ENCODE results near the gene RAD52.

RAD52 gene

GRCh38 chr12:916240-916639 is 33.3 kb downstream of the RAD52 start:
- DNase-seq (ENCODE audit: low read depth in 2 of 2, low spot score in 1 of 2): no peak

- DNase-seq (ENCODE audit: low read depth in 2 of 2, low spot score in 1 of 2): no peak
Measured at GRCh38 chr12:915090-915489, 34.4 kb downstream of the RAD52 start.

GRCh38 chr12:913919-914698 is 35.4 kb downstream of the RAD52 start:
- no peak for DNase-seq (ENCODE audit: low read depth in 2 of 2, low spot score in 1 of 2)

GRCh38 chr12:912466-913235 is 36.8 kb downstream of the RAD52 start:
- no peak for DNase-seq (ENCODE audit: low read depth in 2 of 2, low spot score in 1 of 2)

- no peak for DNase-seq (ENCODE audit: low read depth in 2 of 2, low spot score in 1 of 2)
Measured at GRCh38 chr12:911191-911826, 38.2 kb downstream of the RAD52 start.

- no peak for DNase-seq (ENCODE audit: low read depth in 2 of 2, low spot score in 1 of 2)
Measured at GRCh38 chr12:910416-910815, 39.1 kb downstream of the RAD52 start.

DNA sequence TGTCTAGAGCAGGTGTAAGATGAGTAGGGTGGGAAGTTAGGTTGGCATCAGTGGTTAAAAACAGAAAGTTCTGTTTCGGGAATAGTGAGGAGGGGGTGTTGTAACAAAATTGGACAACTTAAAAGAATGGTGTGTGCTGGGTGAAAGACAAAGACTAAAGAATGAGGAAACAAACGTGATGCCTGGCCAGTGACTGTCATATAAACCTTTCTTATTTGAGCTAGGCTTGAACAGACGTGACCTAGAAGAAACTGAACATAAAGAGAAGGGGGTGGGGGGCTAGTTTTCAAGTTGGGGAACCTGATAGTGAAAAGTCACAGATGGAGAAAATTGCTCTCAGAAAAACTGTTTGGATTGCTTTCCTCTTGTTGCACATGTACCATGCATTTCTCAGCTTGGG is 39.6 kb downstream of the RAD52 start:
- DNase-seq (ENCODE audit: low read depth in 2 of 2, low spot score in 1 of 2): no peak

GRCh38 chr12:907413-908185 is 41.9 kb downstream of the RAD52 start:
- no peak for DNase-seq (ENCODE audit: low read depth in 2 of 2, low spot score in 1 of 2)

- DNase-seq (ENCODE audit: low read depth in 2 of 2, low spot score in 1 of 2): no peak
Measured at GRCh38 chr12:906062-906585, 43.4 kb downstream of the RAD52 start.

GRCh38 chr12:905261-906031 is 44.0 kb downstream of the RAD52 start:
- no peak for DNase-seq (ENCODE audit: low read depth in 2 of 2, low spot score in 1 of 2)

DNA sequence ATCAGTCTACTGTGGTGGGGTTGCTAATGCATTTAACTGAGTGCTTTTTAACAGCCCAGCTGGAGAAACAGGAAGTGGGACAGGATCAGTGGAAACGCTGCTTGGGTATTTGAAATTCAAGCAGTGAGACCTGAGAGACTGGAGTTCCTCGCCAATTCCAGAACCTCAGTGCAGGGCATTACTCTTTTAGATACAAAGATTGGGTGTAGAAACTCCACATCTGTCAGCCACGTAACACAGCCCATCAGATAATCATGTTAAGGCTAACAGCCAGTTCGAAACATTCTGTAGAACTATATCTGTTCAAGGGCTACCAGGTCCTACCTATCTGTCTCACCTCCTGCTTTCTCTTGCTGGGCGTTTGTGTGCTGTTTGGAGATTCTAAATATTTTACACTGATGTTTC is 45.5 kb downstream of the RAD52 start:
- DNase-seq (ENCODE audit: low read depth in 2 of 2, low spot score in 1 of 2): no peak

- no peak for DNase-seq (ENCODE audit: low read depth in 2 of 2, low spot score in 1 of 2)
Measured at GRCh38 chr12:903055-903454, 46.4 kb downstream of the RAD52 start.

DNA sequence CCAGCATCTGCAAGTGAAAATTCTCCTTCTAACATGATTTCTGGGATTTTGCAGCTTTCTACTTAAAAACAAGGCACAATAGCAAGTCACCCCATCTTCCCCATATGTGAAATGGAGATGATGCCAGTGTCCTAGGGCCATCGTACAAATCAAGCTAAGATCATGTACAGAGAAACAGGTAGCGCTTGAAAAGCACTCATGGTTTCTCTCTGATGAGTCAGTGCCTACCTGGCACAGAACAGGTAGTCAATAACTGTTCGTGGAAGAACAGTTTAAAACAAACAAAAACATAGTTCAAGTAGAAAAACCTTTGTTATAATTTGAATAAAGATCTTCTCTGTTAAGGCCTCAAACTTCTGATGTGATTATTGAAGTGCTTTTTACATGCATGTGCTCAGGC is 46.9 kb downstream of the RAD52 start:
- DNase-seq (ENCODE audit: low read depth in 2 of 2, low spot score in 1 of 2): no peak

DNA sequence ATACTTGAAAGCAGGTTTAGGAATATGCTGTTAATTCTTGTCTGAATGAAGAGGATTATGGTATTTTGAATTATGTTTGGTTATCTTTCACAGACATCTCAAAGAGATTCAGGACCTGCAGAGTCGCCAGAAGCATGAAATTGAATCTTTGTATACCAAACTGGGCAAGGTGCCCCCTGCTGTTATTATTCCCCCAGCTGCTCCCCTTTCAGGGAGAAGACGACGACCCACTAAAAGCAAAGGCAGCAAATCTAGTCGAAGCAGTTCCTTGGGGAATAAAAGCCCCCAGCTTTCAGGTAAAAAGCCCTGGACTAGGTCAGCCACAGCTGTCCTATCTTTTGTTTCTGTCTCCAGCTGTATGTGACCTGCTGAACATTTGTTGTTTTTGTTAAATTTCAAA is 52.1 kb downstream of the RAD52 start:
- no peak for DNase-seq (ENCODE audit: low read depth in 2 of 2, low spot score in 1 of 2)

GRCh38 chr12:896031-896430 is 53.5 kb downstream of the RAD52 start:
- no peak for DNase-seq (ENCODE audit: low read depth in 2 of 2, low spot score in 1 of 2)

DNA sequence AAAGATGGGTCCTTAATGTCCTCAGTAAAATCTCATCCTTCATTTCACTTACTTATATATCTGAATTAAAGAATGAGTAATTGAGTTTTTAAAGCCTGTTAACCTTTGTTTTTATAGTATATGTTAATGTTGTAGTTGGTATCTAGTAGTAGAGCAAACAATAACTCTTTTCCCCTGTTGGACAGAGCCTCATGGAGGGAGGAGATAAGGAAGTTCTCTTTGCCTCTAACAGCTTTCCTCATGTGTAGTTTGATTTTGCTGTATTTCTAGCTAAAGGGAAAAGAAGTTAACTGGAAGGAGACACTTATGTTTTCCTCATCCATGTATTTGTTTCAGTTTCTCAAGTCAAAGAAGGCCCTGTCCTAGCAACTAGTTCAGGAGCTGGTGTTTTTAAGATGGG is 55.3 kb downstream of the RAD52 start:
- no peak for DNase-seq (ENCODE audit: low read depth in 2 of 2, low spot score in 1 of 2)

DNA sequence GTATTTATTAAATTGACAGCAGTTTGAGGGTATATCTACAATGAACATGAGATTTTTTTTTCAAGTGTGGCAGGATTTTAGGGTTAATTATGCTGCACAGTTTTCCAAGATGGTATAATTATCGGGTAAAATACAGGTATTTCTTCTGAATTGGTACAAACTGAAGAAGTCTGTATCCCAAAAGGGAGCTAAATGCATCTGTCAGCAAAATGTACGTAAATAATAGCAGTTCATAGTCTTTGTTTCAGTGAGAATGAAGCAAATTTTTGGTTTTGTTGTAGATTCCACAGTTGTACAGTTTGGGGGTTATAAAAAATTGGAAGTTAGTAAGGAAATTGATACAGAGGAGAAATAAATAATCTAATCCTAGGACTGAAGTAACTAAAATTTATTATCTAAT is 63.3 kb downstream of the RAD52 start:
- no peak for DNase-seq (ENCODE audit: low read depth in 2 of 2, low spot score in 1 of 2)

DNA sequence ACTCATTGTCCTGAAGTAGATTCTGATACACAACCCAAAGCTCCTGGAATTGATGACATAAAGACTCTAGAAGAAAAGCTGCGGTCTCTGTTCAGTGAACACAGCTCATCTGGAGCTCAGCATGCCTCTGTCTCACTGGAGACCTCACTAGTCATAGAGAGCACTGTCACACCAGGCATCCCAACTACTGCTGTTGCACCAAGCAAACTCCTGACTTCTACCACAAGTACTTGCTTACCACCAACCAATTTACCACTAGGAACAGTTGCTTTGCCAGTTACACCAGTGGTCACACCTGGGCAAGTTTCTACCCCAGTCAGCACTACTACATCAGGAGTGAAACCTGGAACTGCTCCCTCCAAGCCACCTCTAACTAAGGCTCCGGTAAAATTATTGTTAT is 63.8 kb downstream of the RAD52 start:
- DNase-seq (ENCODE audit: low read depth in 2 of 2, low spot score in 1 of 2): no peak

DNA sequence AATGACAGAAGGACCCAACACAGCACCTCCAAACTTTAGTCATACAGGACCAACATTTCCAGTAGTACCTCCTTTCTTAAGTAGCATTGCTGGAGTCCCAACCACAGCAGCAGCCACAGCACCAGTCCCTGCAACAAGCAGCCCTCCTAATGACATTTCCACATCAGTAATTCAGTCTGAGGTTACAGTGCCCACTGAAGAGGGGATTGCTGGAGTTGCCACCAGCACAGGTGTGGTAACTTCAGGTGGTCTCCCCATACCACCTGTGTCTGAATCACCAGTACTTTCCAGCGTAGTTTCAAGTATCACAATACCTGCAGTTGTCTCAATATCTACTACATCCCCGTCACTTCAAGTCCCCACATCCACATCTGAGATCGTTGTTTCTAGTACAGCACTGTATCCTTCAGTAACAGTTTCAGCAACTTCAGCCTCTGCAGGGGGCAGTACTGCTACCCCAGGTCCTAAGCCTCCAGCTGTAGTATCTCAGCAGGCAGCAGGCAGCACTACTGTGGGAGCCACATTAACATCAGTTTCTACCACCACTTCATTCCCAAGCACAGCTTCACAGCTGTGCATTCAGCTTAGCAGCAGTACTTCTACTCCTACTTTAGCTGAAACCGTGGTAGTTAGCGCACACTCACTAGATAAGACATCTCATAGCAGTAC is 64.6 kb downstream of the RAD52 start:
- DNase-seq (ENCODE audit: low read depth in 2 of 2, low spot score in 1 of 2): no peak

GRCh38 chr12:880656-881055 is 68.8 kb downstream of the RAD52 start:
- no peak for DNase-seq (ENCODE audit: low read depth in 2 of 2, low spot score in 1 of 2)
